HuH-7.5 (cell line): ENCODE data around the gene PDGFB.
A peak's percentile ranks its signal among the peaks of the same experiment; 100 is the strongest.

Experiments used
- DNase-seq: peaks from one replicate; pipeline ENCODE4 v3.0.0; 2011; ENCODE audit warnings: low spot score

Gene PDGFB

DNA sequence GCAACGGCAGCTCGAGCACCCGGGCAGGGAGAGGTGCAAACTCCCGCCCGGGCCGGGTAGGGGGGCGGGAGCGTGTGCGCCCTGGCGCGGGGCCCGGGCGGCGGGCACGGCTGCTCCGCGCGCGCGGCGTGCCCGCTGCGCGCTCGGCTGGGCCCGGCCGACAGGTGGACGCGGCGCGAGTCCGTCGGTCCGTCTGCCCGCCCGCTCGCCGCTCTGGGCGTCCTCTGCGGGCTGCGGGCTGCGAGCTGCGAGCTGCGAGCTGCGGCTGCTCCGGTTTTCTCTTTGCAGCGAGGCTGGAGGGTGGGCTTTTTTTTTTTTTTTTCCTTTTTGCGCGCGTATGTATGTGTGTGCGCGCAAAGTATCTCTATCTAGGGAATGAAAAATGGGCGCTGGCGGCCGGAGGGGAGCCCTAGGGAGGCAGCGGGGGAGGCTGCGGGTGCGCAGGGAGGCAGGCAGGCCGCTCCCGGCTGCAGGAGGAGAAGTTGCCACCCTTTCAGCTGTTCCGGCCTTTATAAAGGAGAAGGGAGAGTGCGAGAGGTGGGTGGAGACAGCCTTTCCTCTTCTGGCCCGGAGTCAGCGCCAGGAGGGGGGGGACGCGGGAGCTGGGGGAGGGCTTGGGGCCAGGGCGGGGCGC lies at the start of gene PDGFB:
PDGFB (minus strand) TSS at position 487 of the 634 bp plus-strand sequence. CDS start 1,019 bp downstream, outside the sequence.
- peak; percentile 51 for DNase-seq

DNA sequence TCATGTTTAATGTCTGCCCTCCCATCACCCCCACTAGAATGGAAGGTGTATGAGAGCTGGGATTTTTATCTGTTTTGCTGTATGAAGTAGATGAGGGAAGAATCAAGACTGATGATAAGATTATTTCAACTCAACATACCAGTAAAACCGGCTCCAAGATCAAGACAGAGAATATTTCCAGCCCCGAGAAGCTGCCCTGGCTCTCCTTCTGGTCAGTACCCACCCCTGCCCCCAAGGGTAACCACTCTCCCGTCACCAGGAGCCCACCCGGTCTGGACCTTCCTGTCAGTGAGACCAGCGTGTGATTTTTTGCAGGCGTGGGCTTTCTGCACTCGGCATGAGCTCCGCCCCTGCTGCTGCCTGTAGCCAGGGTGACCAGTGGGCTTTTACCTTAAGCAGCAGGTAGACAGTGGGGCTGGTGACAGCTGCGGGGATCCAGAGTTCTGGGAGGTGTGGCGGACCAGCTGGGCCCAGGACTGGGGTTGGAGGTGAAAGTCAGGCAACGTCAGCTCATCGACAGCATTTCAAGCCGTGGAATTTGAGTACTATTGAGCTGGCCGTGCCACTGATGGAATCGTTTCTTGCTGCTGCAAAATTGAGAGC lies 49.1 kb upstream of the PDGFB start:
- DNase-seq = no peak

DNA sequence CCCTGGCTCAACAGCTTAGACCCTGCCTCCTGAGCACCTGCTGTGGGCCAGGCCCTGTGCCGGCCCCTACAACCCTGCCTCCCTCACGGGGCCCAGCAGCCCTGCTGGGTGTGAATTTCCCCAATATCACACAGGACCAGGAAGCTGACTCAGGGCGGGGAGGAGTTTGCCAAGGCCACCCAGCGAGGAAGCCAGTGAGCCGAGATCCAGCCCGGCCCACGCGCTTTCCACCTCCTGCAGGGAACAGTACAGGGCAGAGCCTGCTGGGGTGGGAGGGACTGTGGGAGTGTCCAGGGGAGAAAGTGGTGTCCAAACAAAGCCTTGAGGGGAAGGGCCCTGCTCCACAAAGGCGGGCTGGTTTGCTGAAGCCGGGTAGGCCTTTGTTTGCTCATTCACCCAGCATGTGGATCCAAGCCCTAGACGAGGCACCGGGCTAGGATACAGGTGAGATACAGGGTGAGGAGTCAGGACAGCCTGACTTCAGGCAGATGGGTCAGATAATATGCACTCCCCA lies 47.8 kb upstream of the PDGFB start:
- DNase-seq = peak; percentile 65

GRCh38 chr22:39292031-39292462 lies 47.3 kb upstream of the PDGFB start:
- no peak for DNase-seq

DNA sequence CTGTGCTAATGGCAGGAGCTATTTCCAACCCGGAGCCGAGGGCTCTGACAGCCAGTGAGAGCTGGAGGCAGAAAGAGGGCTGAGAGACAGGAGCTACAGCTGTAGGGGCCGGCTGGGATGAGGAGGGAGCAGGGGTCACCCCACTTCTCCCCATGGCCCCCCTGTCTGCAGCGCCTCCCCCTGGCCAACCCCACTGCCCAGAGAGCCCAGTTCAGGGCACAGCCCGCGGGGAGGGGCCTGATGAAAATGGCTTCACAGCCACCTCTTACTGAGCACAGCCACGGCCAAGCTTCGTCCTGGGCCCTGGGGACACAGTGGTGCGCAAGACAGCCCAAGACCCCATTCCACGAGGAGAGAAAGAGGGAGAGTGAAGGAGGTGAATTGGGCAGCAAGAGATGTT lies 46.7 kb upstream of the PDGFB start:
- DNase-seq = no peak

DNA sequence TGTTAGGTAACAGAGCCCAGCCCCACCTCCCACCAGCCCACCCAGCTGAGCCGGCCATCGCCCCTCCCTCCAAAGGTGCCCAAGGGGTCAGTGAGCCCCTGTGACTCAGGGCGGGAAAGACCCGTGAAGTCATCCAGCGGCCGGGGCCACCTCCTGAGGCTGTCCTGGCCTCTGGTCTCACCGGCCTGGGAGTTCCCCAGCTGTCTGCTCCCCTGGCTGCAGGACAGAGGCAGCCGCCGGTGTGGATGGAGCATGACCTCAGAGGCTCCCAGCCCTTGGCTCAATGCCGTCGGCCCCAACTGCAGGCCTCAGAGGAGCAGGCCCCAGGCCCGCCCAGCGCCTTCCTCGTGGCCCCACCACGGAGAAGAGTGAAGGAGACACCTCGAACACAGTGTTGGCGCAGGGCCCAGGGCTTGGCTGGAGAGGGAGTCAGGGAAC lies 46.0 kb upstream of the PDGFB start:
- peak; percentile 81 for DNase-seq

DNA sequence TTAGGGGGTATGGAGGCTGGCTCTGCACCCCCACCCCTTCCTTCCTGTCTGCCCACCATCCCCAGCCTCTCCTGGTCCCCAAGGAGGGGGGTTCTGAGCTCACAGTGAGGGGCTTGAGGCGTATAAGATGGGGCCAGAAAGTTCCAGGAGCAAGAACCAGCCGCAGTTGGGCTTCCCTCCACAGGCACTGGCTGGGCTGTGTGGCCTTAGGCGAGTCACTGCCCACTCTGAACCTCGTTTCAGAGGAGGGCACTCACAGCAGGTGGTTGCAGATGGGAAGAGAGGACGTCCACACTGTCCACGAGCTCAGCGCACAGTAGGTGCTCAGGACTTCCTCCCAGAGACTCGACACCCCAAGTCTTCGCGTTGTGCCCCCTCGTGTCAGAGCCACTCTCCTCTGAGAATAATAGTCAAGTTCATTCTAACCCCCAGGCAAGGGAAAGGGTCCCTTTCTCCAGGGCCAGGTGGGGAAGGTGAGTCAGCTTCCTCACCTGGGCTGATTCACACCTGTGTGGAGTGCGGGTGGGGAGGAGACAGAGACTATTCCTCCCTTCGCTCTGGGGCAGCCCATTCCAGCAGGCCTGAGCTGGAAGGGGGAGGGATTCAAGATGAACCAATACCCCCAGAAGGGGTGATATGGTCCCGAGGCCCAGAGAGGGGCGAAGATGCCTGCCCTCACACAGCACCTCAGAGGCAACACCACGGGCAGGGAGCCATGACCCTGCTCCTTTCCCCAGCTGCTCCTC lies 45.4 kb upstream of the PDGFB start:
- DNase-seq = no peak

DNA sequence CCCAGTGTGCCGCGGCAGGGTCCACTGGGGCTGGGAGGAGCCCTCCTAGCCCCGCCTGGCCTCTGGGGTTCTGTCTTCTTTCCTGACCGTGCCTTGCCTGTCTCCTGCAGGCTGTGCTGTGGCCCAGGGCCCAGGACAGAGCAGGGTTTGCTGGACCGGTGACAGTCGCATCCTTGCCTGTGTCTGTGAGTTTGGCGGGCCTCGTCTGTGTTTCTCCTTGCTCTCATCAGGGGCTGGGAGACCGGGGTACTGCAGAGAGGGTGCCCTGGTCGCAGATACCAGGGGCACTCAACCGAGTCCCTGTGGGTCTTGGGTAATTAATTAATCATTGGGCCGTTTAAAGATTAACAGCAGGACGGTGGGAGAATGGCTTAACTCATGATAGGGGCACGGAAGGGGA lies 44.8 kb upstream of the PDGFB start:
- DNase-seq = no peak

GRCh38 chr22:39288135-39288898 lies 43.5 kb upstream of the PDGFB start:
- DNase-seq = no peak

DNA sequence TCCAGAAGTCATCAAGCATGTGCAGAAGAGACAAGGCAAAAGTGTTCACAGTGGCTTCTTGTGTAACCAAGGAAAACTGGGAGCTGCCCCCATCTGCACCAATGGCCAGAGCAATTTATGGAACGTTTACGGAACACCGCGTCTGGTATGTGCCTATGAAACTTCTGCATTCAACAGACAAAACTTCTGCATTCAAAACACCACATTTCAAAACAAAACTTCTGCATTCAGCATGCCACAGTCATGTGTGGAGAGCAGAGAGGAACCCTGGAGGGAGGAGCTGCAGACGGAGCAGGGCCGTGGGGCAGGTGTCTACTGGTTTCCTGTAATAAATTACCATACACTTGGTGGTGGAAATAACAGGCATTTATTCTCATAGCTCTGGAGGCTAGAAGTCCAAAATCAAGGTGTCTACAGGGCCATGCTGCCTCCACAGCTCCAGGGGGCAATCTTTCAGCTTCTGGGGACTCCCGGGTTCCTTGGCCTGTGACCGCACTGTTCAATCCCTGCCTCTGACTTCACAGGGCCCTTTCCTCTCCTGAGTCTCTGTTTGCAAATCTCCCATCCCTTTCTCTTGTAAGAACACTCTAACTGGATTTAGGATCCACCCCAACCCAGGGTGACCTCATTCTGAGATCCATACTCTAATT lies 42.4 kb upstream of the PDGFB start:
- no peak for DNase-seq

DNA sequence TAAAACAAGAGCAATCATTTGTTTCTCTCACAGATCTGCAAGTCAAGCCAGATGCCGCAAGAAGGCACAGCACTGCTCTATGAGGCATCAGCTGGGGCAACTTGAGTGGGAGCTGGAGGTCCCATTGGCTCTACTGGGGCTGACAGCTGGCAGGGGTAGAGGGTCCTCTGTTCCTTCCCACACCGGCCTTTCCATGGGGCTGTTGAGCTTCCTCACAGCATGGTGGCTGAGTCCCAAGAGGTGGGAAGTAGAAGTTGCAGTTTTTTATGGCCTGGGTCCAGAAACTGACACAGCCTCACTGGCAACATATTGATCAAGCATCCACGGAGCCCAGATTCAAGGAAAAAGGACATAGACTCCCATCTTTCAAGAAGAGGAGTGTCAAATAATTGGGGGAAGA lies 40.2 kb upstream of the PDGFB start:
- no peak for DNase-seq

- no peak for DNase-seq
Measured at GRCh38 chr22:39284142-39284980, 39.6 kb upstream of the PDGFB start.

- no peak for DNase-seq
Measured at GRCh38 chr22:39283322-39284141, 38.8 kb upstream of the PDGFB start.

DNA sequence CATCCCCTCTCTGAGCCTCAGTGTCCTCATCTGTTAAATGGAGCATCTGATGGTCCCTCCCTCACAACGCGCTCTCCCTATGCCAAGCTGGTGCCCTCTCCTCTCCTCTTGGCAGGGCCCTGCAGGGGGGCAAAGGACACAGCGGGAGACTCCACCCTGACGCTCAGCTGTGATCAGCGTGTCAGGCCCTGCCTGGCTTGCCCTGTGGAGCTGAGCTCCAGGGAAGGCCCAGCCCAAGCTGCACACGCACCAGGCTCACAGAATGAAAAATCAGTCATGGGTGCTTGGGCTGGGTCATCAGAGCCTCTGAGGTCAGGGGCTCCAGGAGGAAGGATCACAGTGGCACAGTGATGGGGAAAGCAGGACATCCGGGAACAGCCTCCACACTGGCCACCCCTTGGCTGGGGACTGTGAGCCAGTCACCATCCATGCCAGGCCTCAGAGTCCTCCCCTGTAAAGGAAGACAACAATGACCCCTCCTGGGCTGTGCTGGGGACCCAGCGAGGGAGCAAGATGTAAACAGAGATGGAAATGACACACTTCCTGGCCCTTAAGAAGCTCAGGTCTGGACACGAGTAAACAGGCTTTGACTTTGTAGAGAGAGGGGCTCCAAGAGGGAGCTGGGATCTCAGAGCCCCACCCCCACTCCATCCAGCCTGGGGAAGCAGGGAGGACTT lies 38.0 kb upstream of the PDGFB start:
- DNase-seq = no peak

DNA sequence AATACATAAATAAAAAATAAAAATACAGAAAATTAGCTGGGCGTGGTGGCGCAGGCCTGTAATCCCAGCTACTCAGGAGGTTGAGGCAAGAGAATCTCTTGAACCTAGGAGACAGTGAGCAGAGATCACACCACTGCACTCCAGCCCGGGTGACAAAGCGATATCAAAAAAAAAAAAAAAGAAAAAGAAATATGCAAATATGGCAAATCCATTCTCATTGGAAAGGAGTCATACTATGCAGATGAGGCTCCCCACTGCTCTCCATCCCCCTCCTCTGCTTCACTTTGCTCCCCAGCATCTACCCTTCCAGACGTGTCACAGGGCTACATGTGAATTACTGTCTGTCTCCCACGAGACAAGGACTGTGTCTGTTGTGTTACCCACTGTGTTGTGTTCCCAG lies 36.3 kb upstream of the PDGFB start:
- DNase-seq = no peak

- DNase-seq = no peak
Measured at GRCh38 chr22:39280250-39280649, 35.5 kb upstream of the PDGFB start.

- no peak for DNase-seq
Measured at GRCh38 chr22:39279170-39279850, 34.5 kb upstream of the PDGFB start.

DNA sequence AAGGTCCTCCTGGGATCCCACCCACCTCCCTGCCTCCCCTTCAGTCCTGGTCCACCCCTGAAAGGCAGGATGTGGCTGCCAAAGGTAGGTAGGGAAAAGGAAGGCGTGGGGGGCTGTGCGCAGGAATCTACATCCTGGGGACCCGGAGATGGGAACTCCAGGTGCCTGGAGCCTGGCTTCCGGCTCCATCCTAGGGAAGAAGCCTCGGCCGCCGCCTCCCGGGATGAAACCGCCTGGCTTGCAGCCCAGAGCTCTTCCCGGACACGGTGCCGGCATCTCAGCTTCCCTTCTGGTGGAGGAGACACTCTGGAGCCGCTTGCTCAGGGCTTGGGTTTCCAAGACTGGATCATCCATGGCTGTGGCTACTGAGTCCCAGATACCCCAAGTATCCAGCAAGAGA lies 33.3 kb upstream of the PDGFB start:
- no peak for DNase-seq

- DNase-seq = no peak
Measured at GRCh38 chr22:39277142-39277607, 32.4 kb upstream of the PDGFB start.
